GM12878 (cell line): ENCODE measurements around the gene NEU4. TPM values are rescaled to one million over a fixed set of nuclear protein-coding genes. Genes with fewer than 3 reads are reported as not detected.
A peak's percentile ranks its signal among the peaks of the same experiment; 100 is the strongest.

ENCODE experiments used
- ASH2L ChIP-seq: fragments of 300-600, 200-600 bp; sonication (generic); IDR thresholded peaks from 2 replicates; pipeline ENCODE4 v1.6.1; 2017; ENCODE audit warnings: low read depth, mild to moderate bottlenecking, borderline replicate concordance
- CBX3 ChIP-seq: fragments of 200-600 bp; sonication (generic); IDR thresholded peaks from 2 replicates; pipeline ENCODE4 v1.6.1; 2016; ENCODE audit warnings: low read depth, borderline replicate concordance
- DPF2 ChIP-seq: fragments of 450-650 bp; IDR thresholded peaks from 2 replicates; pipeline ENCODE4 v1.6.1; 2017; ENCODE audit warnings: mild to moderate bottlenecking
- E2F8 ChIP-seq: fragments of 450-650 bp; IDR thresholded peaks from 2 replicates; pipeline ENCODE4 v1.6.1; 2018; ENCODE audit warnings: mild to moderate bottlenecking, low read depth, moderate library complexity; ENCODE audit not compliant: partially characterized antibody
- E4F1 ChIP-seq: fragments of 450-650 bp; IDR thresholded peaks from 2 replicates; pipeline ENCODE4 v1.6.1; 2018; ENCODE audit warnings: borderline replicate concordance, mild to moderate bottlenecking; ENCODE audit not compliant: partially characterized antibody
- ETV6 ChIP-seq, 2 experiments: fragments of 450-650 bp in 1 of 2; IDR thresholded peaks in 1 of 2; conservative IDR thresholded peaks in 1 of 2; 2 replicates each; pipeline ENCODE4 v1.6.1; 2014; ENCODE audit warnings: antibody characterized with exemption in 1 of 2, borderline replicate concordance in 1 of 2, low read depth in 1 of 2, mild to moderate bottlenecking in 1 of 2, moderate library complexity in 1 of 2
- MTA3 ChIP-seq: IDR thresholded peaks from 2 replicates; pipeline ENCODE4 v1.6.1; 2012; ENCODE audit warnings: low read length, inconsistent platforms, borderline replicate concordance
- MYB ChIP-seq: fragments of 150-350 bp; IDR thresholded peaks from 2 replicates; pipeline ENCODE4 v1.6.1; 2014; ENCODE audit warnings: mild to moderate bottlenecking, low read depth, low read length, borderline replicate concordance
- NFIC ChIP-seq: IDR thresholded peaks from 2 replicates; pipeline ENCODE4 v1.6.1; 2012; ENCODE audit warnings: low read depth, mild to moderate bottlenecking, inconsistent platforms, low read length, moderate library complexity
- NKRF ChIP-seq: fragments of 450-650 bp; conservative IDR thresholded peaks from 2 replicates; pipeline ENCODE4 v1.6.1; 2017; ENCODE audit warnings: mild to moderate bottlenecking, moderate library complexity
- POLR2AphosphoS2 ChIP-seq: IDR thresholded peaks from 2 replicates; pipeline ENCODE4 v1.6.1; 2011; ENCODE audit warnings: low read depth, mild to moderate bottlenecking, low read length, improper control_type of control experiment, moderate library complexity
- RCOR1 ChIP-seq: conservative IDR thresholded peaks from 2 replicates; pipeline ENCODE4 v1.6.1; 2012; ENCODE audit warnings: low read depth, low read length, improper control_type of control experiment
- SMC3 ChIP-seq: IDR thresholded peaks from 2 replicates; pipeline ENCODE4 v1.6.1; 2011; ENCODE audit warnings: low read length, improper control_type of control experiment, borderline replicate concordance
- SUPT20H ChIP-seq: IDR thresholded peaks from 2 replicates; pipeline ENCODE4 v1.6.1; 2011; ENCODE audit warnings: low read depth, mild to moderate bottlenecking, low read length, moderate library complexity, borderline replicate concordance; ENCODE audit not compliant: control insufficient read depth
- SUZ12 ChIP-seq: fragments of 200-600 bp; sonication (generic); IDR thresholded peaks from one replicate; pipeline ENCODE4 v1.6.1; 2018; ENCODE audit warnings: antibody characterized with exemption, mild to moderate bottlenecking; ENCODE audit not compliant: unreplicated experiment
- TAF1 ChIP-seq: IDR thresholded peaks from 2 replicates; pipeline ENCODE4 v1.6.1; 2011; ENCODE audit warnings: mild to moderate bottlenecking, low read depth, low read length, borderline replicate concordance
- YY1 ChIP-seq: IDR thresholded peaks from 2 replicates; pipeline ENCODE4 v1.6.1; 2011; ENCODE audit warnings: low read depth, mild to moderate bottlenecking, low read length
- ZNF217 ChIP-seq: fragments of 450-650 bp; IDR thresholded peaks from 2 replicates; pipeline ENCODE4 v1.6.1; 2017; ENCODE audit warnings: antibody characterized with exemption, mild to moderate bottlenecking
- ZNF592 ChIP-seq: fragments of 450-650 bp; IDR thresholded peaks from 2 replicates; pipeline ENCODE4 v1.6.1; 2017; ENCODE audit warnings: mild to moderate bottlenecking, moderate library complexity
- polyA plus RNA-seq, 11 experiments: library from polyadenylated mRNA; depleted of rRNA in 4 of 11; unstranded in 6 of 11; stranded (reverse) in 5 of 11; fragments of >200 nt; fragmentation: Nextera tagmentation in 4 of 11; fragmentation: Illumina TruSeq in 1 of 11; extraction: Ambion mirVana in 4 of 11; extraction: Trizol in 1 of 11; gene quantifications; 1 replicate in 1 of 11; 2 replicates in 10 of 11; pipeline versions ENCODE4 v1.2.1 to v1.2.3, GENCODE V29; 2011 to 2016; ENCODE audit warnings: inconsistent platforms in 2 of 11, missing spikeins in 2 of 11, low read depth in 1 of 11
- total RNA-seq, 4 experiments: library from RNA; depleted of rRNA in 3 of 4; stranded (reverse); fragments of >200 nt in 3 of 4; fragmentation: Illumina TruSeq in 1 of 4; extraction: Trizol in 1 of 4; gene quantifications; 2 replicates each; pipeline versions ENCODE4 v1.2.1 to v1.2.3, GENCODE V29; 2013 to 2021

The NEU4 gene
- total and polyA plus RNA-seq, 10 of the 15 experiments (the other 5 are each of a cell fraction or from before 2014, with no cell fraction given), result 0.01 to 0.28 (median 0.14) TPM; not detected in 5

- peak; percentile 19; the same call in 1 of the 2 replicates for TF ChIP-seq NFIC
- TF ChIP-seq SMC3, result no peak
- no peak for TF ChIP-seq SUPT20H
- no peak for TF ChIP-seq ZNF592
- no peak for TF ChIP-seq POLR2AphosphoS2
- TF ChIP-seq TAF1, result no peak
- no peak for TF ChIP-seq ETV6 (conservative IDR thresholded peaks at IDR 0.05 in 1 of 2, IDR thresholded peaks at IDR 0.05 in 1 of 2; ENCODE audit: borderline replicate concordance in 1 of 2, low read depth in 1 of 2)
- no peak for TF ChIP-seq E4F1
- TF ChIP-seq SUZ12, result no peak
- no peak for TF ChIP-seq E2F8
- TF ChIP-seq DPF2, result no peak
- TF ChIP-seq YY1, result no peak
- TF ChIP-seq CBX3, result no peak
- no peak for TF ChIP-seq RCOR1
- no peak for TF ChIP-seq MTA3
- TF ChIP-seq NKRF, result no peak
- TF ChIP-seq MYB, result no peak
- TF ChIP-seq ZNF217, result no peak
- no peak for TF ChIP-seq ASH2L
Measured at GRCh38 chr2:241772063-241772499, 36.9 kb upstream of the NEU4 start (continued).
